Stomach (tissue), 9 donors: ENCODE measurements around the gene NCDN. TPM values are rescaled to one million over a fixed set of nuclear protein-coding genes. Genes with fewer than 3 reads are reported as not detected.

Source experiments
- DNase-seq, 2 donors: peaks; one replicate each; pipeline versions ENCODE4 v3.0.0 to v3.0.0-alpha.2; 2013 to 2019
- H3K27ac ChIP-seq, 5 donors: fragments of 200-600 bp in 4 of 5; sonication (generic) in 4 of 5; one replicate each; pipeline ENCODE4 v1.5.1; 2013 to 2019; ENCODE audit warnings: mild to moderate bottlenecking in 1 of 5, moderate library complexity in 1 of 5
- H3K27me3 ChIP-seq, 3 donors: fragments of 200-600 bp; sonication (generic); one replicate each; pipeline ENCODE4 v1.5.1; 2017 to 2019; ENCODE audit warnings: mixed run types in 1 of 3
- H3K36me3 ChIP-seq, 4 donors: fragments of 200-600 bp; sonication (generic); 1 replicate in 3 of 4; 2 replicates in 1 of 4; pipeline ENCODE4 v1.5.1; 2016 to 2019
- H3K4me1 ChIP-seq, 4 donors: fragments of 200-600 bp; sonication (generic); one replicate each; pipeline ENCODE4 v1.5.1; 2016 to 2019
- H3K4me3 ChIP-seq, 4 donors: fragments of 200-600 bp; sonication (generic) in 3 of 4; one replicate each; pipeline ENCODE4 v1.5.1; 2016 to 2019; ENCODE audit warnings: mild to moderate bottlenecking in 1 of 4
- H3K9me3 ChIP-seq, 4 donors: fragments of 200-600 bp; sonication (generic); one replicate each; pipeline ENCODE4 v1.5.1; 2016 to 2019
- CTCF ChIP-seq, 7 experiments: fragments of 450-650 bp in 4 of 7; fragments of 200-600 bp in 3 of 7; sonication (generic) in 3 of 7; IDR thresholded peaks; one replicate each; pipeline ENCODE4 v1.5.1; 2016 to 2019; ENCODE audit warnings: antibody characterized with exemption in 7 of 7, control low read depth in 2 of 7, mild to moderate bottlenecking in 1 of 7
- EP300 ChIP-seq: sonication (generic); formaldehyde crosslinking; IDR thresholded peaks from one replicate; pipeline ENCODE4 v1.6.1; 2017; ENCODE audit warnings: antibody characterized with exemption
- POLR2A ChIP-seq, 4 donors: fragments of 450-650 bp; IDR thresholded peaks; one replicate each; pipeline ENCODE4 v1.6.1; 2016; ENCODE audit warnings: antibody characterized with exemption in 4 of 4, control low read depth in 2 of 4, mild to moderate bottlenecking in 1 of 4, moderate library complexity in 1 of 4
- POLR2AphosphoS5 ChIP-seq, 3 donors: sonication (generic); formaldehyde crosslinking; IDR thresholded peaks; one replicate each; pipeline ENCODE4 v1.6.1; 2016; ENCODE audit warnings: antibody characterized with exemption in 3 of 3
- WGBS, 5 donors: extraction: QIAGEN DNeasy Blood & Tissue Kit in 3 of 5; methylation state at CpG; one replicate each; pipeline versions ENCODE4 v1.1.5 to v1.1.7; 2013 to 2018; 5-methylcytosine and 5-hydroxymethylcytosine counted together
- intact Hi-C: fragments of 100-400 bp; cut with DNase I; formaldehyde crosslinking; loops from one replicate; pipeline ENCODE4 v1.15.1; 2023; ENCODE audit warnings: low total_unique reads
- polyA plus RNA-seq, 3 donors: library from polyadenylated mRNA; stranded (reverse); fragments of 200-250 nt; gene quantifications; one replicate each; pipeline ENCODE4 v1.2.3, GENCODE V29; 2013
- total RNA-seq, 5 donors: library from RNA; depleted of rRNA; stranded (reverse); fragments of >200 nt; gene quantifications; one replicate each; pipeline versions ENCODE4 v1.1.0 to v1.2.3, GENCODE V29; 2014 to 2016
- donor health status: healthy with polysubstance abuse.
- donor health status: Bipolar disorder and iron deficiency.
- donor health status: healthy.

The NCDN gene
- total and polyA plus RNA-seq, 8 donors = 5.3 to 92.9 (median 12.4) TPM

GRCh38 chr1:35595684-35596083 is 38.1 kb downstream of the NCDN start:
- DNase-seq = no peak
- H3K4me1 ChIP-seq = no peaks in the 10 kb centered on the region
- H3K27ac ChIP-seq = no peak overlapping the region
- H3K27me3 ChIP-seq = no peaks in the 10 kb centered on the region
- WGBS, 5 donors = 87 to 95% (median 94%) methylated on average over 7 of the region's 7 CpGs
- peaks cover 0 to 38% (median 23%) of the 10 kb centered on the region in 4 donors for H3K36me3 ChIP-seq
- TF ChIP-seq CTCF (IDR thresholded peaks at IDR 0.05) = no peak
- no peak for TF ChIP-seq POLR2A (IDR thresholded peaks at IDR 0.05)
- no peak for TF ChIP-seq EP300
- no peak for TF ChIP-seq POLR2AphosphoS5 (IDR thresholded peaks at IDR 0.05)
- intact Hi-C loops = no loop called here
- no peak overlapping the region for H3K4me3 ChIP-seq
- no peaks in the 10 kb centered on the region for H3K9me3 ChIP-seq

GRCh38 chr1:35597870-35598269 is 40.3 kb downstream of the NCDN start:
- no peak for DNase-seq
- Histone ChIP-seq H3K36me3 (peaks cover 18 to 50% (median 39%) of the 10 kb centered on the region in 4 donors), H3K4me3 (no peak overlapping the region), H3K27me3 (no peaks in the 10 kb centered on the region), H3K9me3 (no peaks in the 10 kb centered on the region), H3K27ac (no peak overlapping the region), H3K4me1 (no peaks in the 10 kb centered on the region)
- TF ChIP-seq POLR2A (IDR thresholded peaks at IDR 0.05) = no peak
- no peak for TF ChIP-seq EP300
- no peak for TF ChIP-seq POLR2AphosphoS5 (IDR thresholded peaks at IDR 0.05)
- TF ChIP-seq CTCF (IDR thresholded peaks at IDR 0.05) = no peak
- intact Hi-C loops = no loop called here
- 85 to 89% (median 88%) methylated on average over 5 of the region's 5 CpGs for WGBS, 5 donors

GRCh38 chr1:35598895-35599294 is 41.3 kb downstream of the NCDN start:
- Histone ChIP-seq H3K36me3 (peaks cover 27 to 61% (median 49%) of the 10 kb centered on the region in 4 donors), H3K4me1 (no peaks in the 10 kb centered on the region), H3K27ac (no peak overlapping the region), H3K9me3 (no peaks in the 10 kb centered on the region), H3K27me3 (no peaks in the 10 kb centered on the region), H3K4me3 (no peak overlapping the region)
- TF ChIP-seq POLR2A (IDR thresholded peaks at IDR 0.05) (no peak), EP300 (no peak), CTCF (IDR thresholded peaks at IDR 0.05) (no peak), POLR2AphosphoS5 (IDR thresholded peaks at IDR 0.05) (no peak)
- 64 to 77% (median 67%) methylated on average over 2 of the region's 2 CpGs for WGBS, 5 donors
- no peak for DNase-seq
- intact Hi-C loops = no loop called here

- Histone ChIP-seq H3K27ac (no peak overlapping the region), H3K36me3 (peaks cover 27 to 66% (median 54%) of the 10 kb centered on the region in 4 donors), H3K9me3 (no peaks in the 10 kb centered on the region), H3K27me3 (no peaks in the 10 kb centered on the region), H3K4me1 (no peaks in the 10 kb centered on the region), H3K4me3 (no peak overlapping the region)
- intact Hi-C loops = no loop called here
- TF ChIP-seq CTCF (IDR thresholded peaks at IDR 0.05) = no peak
- TF ChIP-seq POLR2A (IDR thresholded peaks at IDR 0.05) = no peak
- TF ChIP-seq POLR2AphosphoS5 (IDR thresholded peaks at IDR 0.05) = no peak
- TF ChIP-seq EP300 = no peak
- WGBS, 5 donors = 78 to 89% (median 85%) methylated on average over 3 of the region's 3 CpGs
- DNase-seq = no peak
Measured at GRCh38 chr1:35599411-35599810, 41.8 kb downstream of the NCDN start.
